GM23338 (cell line): Measurements from ENCODE around the gene ZNF71. TPM values are rescaled to one million over a fixed set of nuclear protein-coding genes. Genes with fewer than 3 reads are reported as not detected.

ENCODE experiments used
- ATAC-seq: fragments of 200-7000 bp; cut with Tn5 transposase; 3 replicates; pipeline ENCODE4 v1.9.1; 2020
- DNase-seq: peaks from one replicate; pipeline ENCODE4 v3.0.0-alpha.2; 2015; ENCODE audit warnings: low spot score
- H2AFZ ChIP-seq: fragments of 200-600 bp; sonication (generic); 2 replicates; pipeline ENCODE4 v1.8.0; 2016; ENCODE audit warnings: antibody characterized with exemption, mild to moderate bottlenecking, moderate library complexity
- H3F3A ChIP-seq: fragments of 200-600 bp; sonication (generic); replicated peaks from 2 replicates; pipeline ENCODE4 v1.8.0; 2017; ENCODE audit warnings: antibody characterized with exemption, mixed run types, low read depth
- H3K27ac ChIP-seq: fragments of 200-600 bp; sonication (generic); 2 replicates; pipeline ENCODE4 v1.6.1; 2016; ENCODE audit warnings: low read depth
- H3K27me3 ChIP-seq: fragments of 200-600 bp; sonication (generic); 2 replicates; pipeline ENCODE4 v1.8.0; 2016; ENCODE audit warnings: mild to moderate bottlenecking, mixed run types, moderate library complexity; ENCODE audit not compliant: insufficient read depth
- H3K36me3 ChIP-seq: fragments of 200-600 bp; sonication (generic); 2 replicates; pipeline ENCODE4 v1.8.0; 2016; ENCODE audit warnings: mild to moderate bottlenecking; ENCODE audit not compliant: insufficient read depth
- H3K4me1 ChIP-seq: fragments of 200-600 bp; sonication (generic); 2 replicates; pipeline ENCODE4 v1.8.0; 2016; ENCODE audit warnings: mild to moderate bottlenecking, moderate library complexity; ENCODE audit not compliant: insufficient read depth
- H3K4me2 ChIP-seq: fragments of 200-600 bp; sonication (generic); 2 replicates; pipeline ENCODE4 v1.7.1; 2017; ENCODE audit warnings: mixed run types
- H3K4me3 ChIP-seq: fragments of 200-600 bp; sonication (generic); 2 replicates; pipeline ENCODE4 v1.6.1; 2016; ENCODE audit warnings: mixed run types
- H3K79me2 ChIP-seq: fragments of 200-600 bp; sonication (generic); replicated peaks from 2 replicates; pipeline ENCODE4 v1.8.0; 2017; ENCODE audit warnings: mild to moderate bottlenecking; ENCODE audit not compliant: insufficient read depth
- H3K9me2 ChIP-seq: fragments of 200-600 bp; sonication (generic); 2 replicates; pipeline ENCODE4 v1.8.0; 2017; ENCODE audit not compliant: insufficient read depth
- H4K20me1 ChIP-seq: fragments of 200-600 bp; sonication (generic); replicated peaks from 2 replicates; pipeline ENCODE4 v1.8.0; 2017; ENCODE audit warnings: mild to moderate bottlenecking; ENCODE audit not compliant: insufficient read depth
- H3K27ac Mint-ChIP-seq: 2 replicates; pipeline ENCODE4 v1.8.0; 2020; ENCODE audit warnings: inconsistent platforms, mild to moderate bottlenecking, moderate library complexity, mixed read lengths
- H3K27me3 Mint-ChIP-seq: 3 replicates; pipeline ENCODE4 v1.8.0; 2022; ENCODE audit warnings: low read depth, mild to moderate bottlenecking, moderate library complexity, mixed read lengths, inconsistent platforms; ENCODE audit not compliant: insufficient read depth, poor library complexity
- H3K36me3 Mint-ChIP-seq: 3 replicates; pipeline ENCODE4 v1.8.0; 2021; ENCODE audit warnings: low read depth, mild to moderate bottlenecking, inconsistent platforms, moderate library complexity, mixed read lengths
- H3K4me1 Mint-ChIP-seq: 3 replicates; pipeline ENCODE4 v1.8.0; 2020; ENCODE audit warnings: mild to moderate bottlenecking, inconsistent platforms, mixed read lengths
- H3K4me3 Mint-ChIP-seq: 3 replicates; pipeline ENCODE4 v1.8.0; 2021; ENCODE audit warnings: moderate library complexity, mild to moderate bottlenecking, inconsistent platforms, mixed read lengths
- H3K9me3 Mint-ChIP-seq: 3 replicates; pipeline ENCODE4 v1.8.0; 2020; ENCODE audit warnings: moderate library complexity, mild to moderate bottlenecking, inconsistent platforms, mixed read lengths
- CREB1 ChIP-seq: fragments of 250-450 bp; sonication (Bioruptor Pico); IDR thresholded peaks from 2 replicates; pipeline ENCODE4 v1.5.0; 2020; ENCODE audit warnings: low read depth, mild to moderate bottlenecking, moderate library complexity
- ETS1 ChIP-seq: IDR thresholded peaks from 2 replicates; pipeline ENCODE4 v1.6.1; 2016; ENCODE audit warnings: antibody characterized with exemption
- EZH2 ChIP-seq: fragments of 200-600 bp; sonication (generic); IDR thresholded peaks from one replicate; pipeline ENCODE4 v1.8.0; 2017; ENCODE audit warnings: antibody characterized with exemption, mild to moderate bottlenecking, low read depth; ENCODE audit not compliant: unreplicated experiment
- JUNB ChIP-seq: IDR thresholded peaks from one replicate; pipeline ENCODE4 v1.6.1; 2016; ENCODE audit warnings: antibody characterized with exemption; ENCODE audit not compliant: unreplicated experiment
- NANOG ChIP-seq: IDR thresholded peaks from 2 replicates; pipeline ENCODE4 v1.6.1; 2016; ENCODE audit warnings: antibody characterized with exemption, borderline replicate concordance
- POLR2AphosphoS5 ChIP-seq: IDR thresholded peaks from 2 replicates; pipeline ENCODE4 v1.6.1; 2016; ENCODE audit warnings: antibody characterized with exemption, low read depth
- REST ChIP-seq: IDR thresholded peaks from one replicate; pipeline ENCODE4 v1.6.1; 2018; ENCODE audit warnings: antibody characterized with exemption; ENCODE audit not compliant: unreplicated experiment
- STAT1 ChIP-seq: IDR thresholded peaks from one replicate; pipeline ENCODE4 v1.6.1; 2016; ENCODE audit warnings: antibody characterized with exemption; ENCODE audit not compliant: unreplicated experiment
- ZNF331 ChIP-seq: fragments of 250-450 bp; sonication (Bioruptor Pico); IDR thresholded peaks from 2 replicates; pipeline ENCODE4 v1.5.0; 2020; ENCODE audit warnings: low read depth, mild to moderate bottlenecking, moderate library complexity
- ZNF462 ChIP-seq: fragments of 250-450 bp; sonication (Bioruptor Pico); IDR thresholded peaks from 2 replicates; pipeline ENCODE4 v1.5.0; 2020; ENCODE audit warnings: mild to moderate bottlenecking, moderate library complexity
- polyA plus RNA-seq: library from polyadenylated mRNA; unstranded; fragments of >200 nt; fragmentation: Nextera tagmentation; extraction: Ambion mirVana; gene quantifications from 2 replicates; pipeline ENCODE4 v1.2.1, GENCODE V29; 2016
- total RNA-seq: library from RNA; depleted of rRNA; stranded (reverse); fragments of >200 nt; shearing (Covaris generic); gene quantifications from 2 replicates; pipeline ENCODE4 v1.2.3, GENCODE V29; 2014

Gene ZNF71
- total and polyA plus RNA-seq, 2 experiments from 2014 or later: 4.7 to 13.2 TPM

- Mint-ChIP-seq H3K4me1 (peaks cover 12% of the 10 kb centered on the region), H3K9me3 (peaks cover 36% of the 10 kb centered on the region), H3K4me3 (no peak overlapping the region), H3K36me3 (peaks cover 46% of the 10 kb centered on the region), H3K27ac (no peak overlapping the region), H3K27me3 (peaks cover 6% of the 10 kb centered on the region)
- no peak for ATAC-seq
- H4K20me1 ChIP-seq: no peaks in the 10 kb centered on the region
- TF ChIP-seq POLR2AphosphoS5 (no peak), ZNF331 (CRISPR knock-in tag) (no peak)
- no peak overlapping the region for H3K27ac ChIP-seq
- H2AFZ ChIP-seq: no peak overlapping the region
- H3K27me3 ChIP-seq: no peaks in the 10 kb centered on the region
- H3K79me2 ChIP-seq: peaks cover 50% of the 10 kb centered on the region
- 0 out of 2 replicates have a peak, but pooled peaks cover 3% of the 10 kb centered on the region for H3K4me1 ChIP-seq
- no peak for DNase-seq
- H3K36me3 ChIP-seq: no peaks in the 10 kb centered on the region
- H3K9me2 ChIP-seq: no peaks in the 10 kb centered on the region
- no peak overlapping the region for H3K4me3 ChIP-seq
- H3K4me2 ChIP-seq: no peak overlapping the region
- no peaks in the 10 kb centered on the region for H3F3A ChIP-seq
Measured at GRCh38 chr19:56597696-56598095, 2.6 kb downstream of the ZNF71 start.

GRCh38 chr19:56601375-56601774 is 6.3 kb downstream of the ZNF71 start:
- Mint-ChIP-seq H3K4me3 (no peak overlapping the region), H3K36me3 (peaks cover 70% of the 10 kb centered on the region), H3K9me3 (peaks cover 55% of the 10 kb centered on the region), H3K27me3 (no peaks in the 10 kb centered on the region), H3K4me1 (peaks cover 1% of the 10 kb centered on the region; the same call in 2 of the 3 replicates), H3K27ac (no peak overlapping the region)
- 0 out of 2 replicates have a peak, but pooled peaks cover 4% of the 10 kb centered on the region for H3K9me2 ChIP-seq
- H3K4me1 ChIP-seq: no peaks in the 10 kb centered on the region
- H3K4me3 ChIP-seq: no peak overlapping the region
- H2AFZ ChIP-seq: no peak overlapping the region
- H4K20me1 ChIP-seq: 0 out of 2 replicates have a peak, but pooled peaks cover 3% of the 10 kb centered on the region
- peaks cover 76% of the 10 kb centered on the region for H3K79me2 ChIP-seq
- H3K4me2 ChIP-seq: no peak overlapping the region
- H3K27ac ChIP-seq: no peak overlapping the region
- no peaks in the 10 kb centered on the region for H3K36me3 ChIP-seq
- no peaks in the 10 kb centered on the region for H3F3A ChIP-seq
- DNase-seq (no peak), ATAC-seq (no peak)
- no peaks in the 10 kb centered on the region for H3K27me3 ChIP-seq
- no peak for TF ChIP-seq EZH2
- no peak for TF ChIP-seq NANOG
- TF ChIP-seq ZNF462 (CRISPR knock-in tag): no peak
- no peak for TF ChIP-seq JUNB
- no peak for TF ChIP-seq REST
- TF ChIP-seq ZNF331 (CRISPR knock-in tag): no peak
- TF ChIP-seq STAT1: no peak
- no peak for TF ChIP-seq CREB1 (CRISPR knock-in tag)
- no peak for TF ChIP-seq ETS1
- no peak for TF ChIP-seq POLR2AphosphoS5
